Tibial artery (tissue), 4 donors: ENCODE results near the gene FZR1.

Source experiments
- DNase-seq, 2 donors: peaks; one replicate each; pipeline ENCODE4 v3.0.0-alpha.2; 2019
- H3K27ac ChIP-seq, 2 donors: fragments of 200-600 bp; sonication (generic) in 1 of 2; 1 replicate in 1 of 2; 2 replicates in 1 of 2; pipeline ENCODE4 v1.5.1; 2018 to 2019; ENCODE audit warnings: mild to moderate bottlenecking in 1 of 2
- H3K27me3 ChIP-seq, 2 donors: fragments of 200-600 bp; sonication (generic) in 1 of 2; one replicate each; pipeline versions ENCODE4 v1.5.1 to v1.6.0; 2016 to 2019
- H3K36me3 ChIP-seq, 3 donors: fragments of 200-600 bp; sonication (generic) in 2 of 3; one replicate each; pipeline ENCODE4 v1.5.1; 2016 to 2019; ENCODE audit warnings: mild to moderate bottlenecking in 2 of 3
- H3K4me1 ChIP-seq, 4 donors: fragments of 200-600 bp; sonication (generic) in 2 of 4; 1 replicate in 3 of 4; 2 replicates in 1 of 4; pipeline ENCODE4 v1.5.1; 2016 to 2019
- H3K4me3 ChIP-seq, 2 donors: fragments of 200-600 bp; sonication (generic) in 1 of 2; 1 replicate in 1 of 2; 2 replicates in 1 of 2; pipeline ENCODE4 v1.5.1; 2018 to 2019; ENCODE audit warnings: mild to moderate bottlenecking in 2 of 2
- H3K9me3 ChIP-seq, 3 donors: fragments of 200-600 bp; sonication (generic) in 1 of 3; one replicate each; pipeline ENCODE4 v1.5.1; 2016 to 2019
- intact Hi-C: fragments of 100-400 bp; cut with DNase I; formaldehyde crosslinking; loops from one replicate; pipeline ENCODE4 v1.15.0; 2023; ENCODE audit warnings: low total_unique reads
- TF ChIP-seq, protein P1 (sequence below), 2 experiments: fragments of 200-600 bp in 1 of 2; fragments of 450-650 bp in 1 of 2; IDR thresholded peaks; one replicate each; pipeline ENCODE4 v1.5.1; 2017 to 2019; ENCODE audit warnings: antibody characterized with exemption in 2 of 2, mild to moderate bottlenecking in 1 of 2, moderate library complexity in 1 of 2

Gene FZR1

DNA sequence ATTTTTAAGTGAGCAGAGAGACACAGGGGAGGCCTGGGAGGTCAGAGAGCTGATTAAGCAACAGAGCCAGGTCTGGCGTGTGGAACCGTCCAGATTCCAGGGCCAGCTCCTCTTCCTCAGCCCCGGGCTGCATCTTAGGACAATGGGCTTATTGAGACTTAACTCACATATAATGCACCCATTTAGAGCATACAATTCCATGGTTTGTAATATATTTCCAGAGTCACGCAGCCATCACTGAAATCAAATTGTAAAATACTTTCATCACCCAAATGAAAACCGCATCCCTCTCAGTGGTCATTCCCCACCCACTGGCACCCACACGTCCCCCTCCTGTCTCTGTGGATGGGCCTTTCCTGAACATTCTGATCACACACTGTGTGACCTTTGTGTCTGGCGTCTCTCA, 64.5 kb downstream of the FZR1 start:
- H3K27ac ChIP-seq = no peak overlapping the region
- peaks cover 5 to 25% (median 19%) of the 10 kb centered on the region in 4 donors for H3K4me1 ChIP-seq
- H3K4me3 ChIP-seq = no peak overlapping the region
- TF ChIP-seq, protein P1, sequence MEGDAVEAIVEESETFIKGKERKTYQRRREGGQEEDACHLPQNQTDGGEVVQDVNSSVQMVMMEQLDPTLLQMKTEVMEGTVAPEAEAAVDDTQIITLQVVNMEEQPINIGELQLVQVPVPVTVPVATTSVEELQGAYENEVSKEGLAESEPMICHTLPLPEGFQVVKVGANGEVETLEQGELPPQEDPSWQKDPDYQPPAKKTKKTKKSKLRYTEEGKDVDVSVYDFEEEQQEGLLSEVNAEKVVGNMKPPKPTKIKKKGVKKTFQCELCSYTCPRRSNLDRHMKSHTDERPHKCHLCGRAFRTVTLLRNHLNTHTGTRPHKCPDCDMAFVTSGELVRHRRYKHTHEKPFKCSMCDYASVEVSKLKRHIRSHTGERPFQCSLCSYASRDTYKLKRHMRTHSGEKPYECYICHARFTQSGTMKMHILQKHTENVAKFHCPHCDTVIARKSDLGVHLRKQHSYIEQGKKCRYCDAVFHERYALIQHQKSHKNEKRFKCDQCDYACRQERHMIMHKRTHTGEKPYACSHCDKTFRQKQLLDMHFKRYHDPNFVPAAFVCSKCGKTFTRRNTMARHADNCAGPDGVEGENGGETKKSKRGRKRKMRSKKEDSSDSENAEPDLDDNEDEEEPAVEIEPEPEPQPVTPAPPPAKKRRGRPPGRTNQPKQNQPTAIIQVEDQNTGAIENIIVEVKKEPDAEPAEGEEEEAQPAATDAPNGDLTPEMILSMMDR (IDR thresholded peaks at IDR 0.05) = no peak
- no peaks in the 10 kb centered on the region for H3K27me3 ChIP-seq
- peaks cover 0 to 9% (median 0%) of the 10 kb centered on the region in 3 donors for H3K36me3 ChIP-seq
- DNase-seq = no peak
- intact Hi-C loops = no loop called here
- H3K9me3 ChIP-seq = no peaks in the 10 kb centered on the region

DNA sequence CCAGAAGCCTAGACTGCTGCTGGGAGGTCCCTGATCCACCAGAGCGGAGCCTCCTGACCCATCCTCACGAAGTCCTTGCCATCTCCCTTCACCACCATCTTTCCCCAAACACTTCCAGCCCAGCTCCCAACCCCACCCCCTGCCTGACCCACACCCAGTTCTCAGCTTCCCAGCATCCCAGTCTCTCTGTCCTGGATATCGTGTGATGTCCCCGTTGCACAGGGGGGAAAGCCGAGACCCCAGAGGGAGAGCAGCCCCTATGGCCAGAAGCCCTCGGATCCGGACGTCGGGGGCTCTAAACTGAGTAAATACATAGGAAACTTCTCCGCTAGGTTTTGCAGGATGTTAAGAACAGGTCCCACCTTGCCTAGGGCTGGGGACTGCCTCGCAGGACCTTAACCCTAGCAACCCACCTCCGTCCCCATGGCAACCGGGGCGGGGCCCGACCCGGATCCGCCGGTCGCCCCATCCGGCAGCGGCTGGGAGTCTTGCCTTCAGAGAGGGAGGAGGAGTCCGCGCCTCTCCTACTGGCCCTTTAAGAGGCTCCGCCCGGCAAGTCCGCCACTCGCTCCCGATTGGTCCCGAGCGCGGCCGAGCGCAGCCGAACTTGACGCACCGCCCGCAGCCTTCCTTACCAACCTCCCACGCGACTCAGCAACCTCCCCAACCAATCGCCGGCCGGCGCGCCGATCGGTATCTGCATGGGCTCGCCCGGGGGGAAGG, 66.2 kb downstream of the FZR1 start:
- DNase-seq = peak; percentile 100
- Histone ChIP-seq H3K4me1 (peaks cover 5 to 38% (median 29%) of the 10 kb centered on the region in 4 donors), H3K9me3 (no peaks in the 10 kb centered on the region), H3K4me3 (peak overlapping the region; percentile 84 to 90), H3K36me3 (peaks cover 0 to 22% (median 0%) of the 10 kb centered on the region in 3 donors), H3K27ac (peak overlapping the region; percentile 53 to 70), H3K27me3 (no peaks in the 10 kb centered on the region)
- TF ChIP-seq, protein P1 (IDR thresholded peaks at IDR 0.05) = no peak
- intact Hi-C loops = no loop called here

DNA sequence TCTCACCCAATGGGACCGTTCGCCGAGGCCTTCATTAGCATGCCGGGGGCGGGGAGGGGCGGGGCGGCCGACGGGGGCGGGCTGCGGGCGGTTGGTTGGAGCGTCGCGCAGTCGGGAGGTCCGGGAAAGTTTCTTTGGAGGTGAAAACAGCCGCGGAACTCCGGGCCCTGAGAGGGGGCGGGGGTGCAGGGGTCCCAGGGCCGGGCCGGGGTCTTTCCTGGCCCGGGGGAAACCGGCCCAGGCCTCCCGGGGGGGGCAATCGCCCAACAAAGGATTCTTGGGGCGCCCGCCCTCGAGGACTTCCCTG, 66.7 kb downstream of the FZR1 start, which contains the start of gene HMG20B:
TSS of gene HMG20B (plus strand) at position 90 of the 307 bp plus-strand sequence. CDS start 366 bp downstream, outside the sequence.
- peaks cover 0 to 28% (median 0%) of the 10 kb centered on the region in 3 donors for H3K36me3 ChIP-seq
- no peaks in the 10 kb centered on the region for H3K27me3 ChIP-seq
- peak within 1 kb of the TSS; percentile 73 to 81 for H3K27ac ChIP-seq
- TF ChIP-seq, protein P1 (IDR thresholded peaks at IDR 0.05) = no peak
- H3K9me3 ChIP-seq = no peaks in the 10 kb centered on the region
- intact Hi-C loops = no loop called here
- peaks cover 5 to 38% (median 29%) of the 10 kb centered on the region in 4 donors for H3K4me1 ChIP-seq
- peak within 1 kb of the TSS; percentile 84 to 90 for H3K4me3 ChIP-seq
- no peak for DNase-seq

DNA sequence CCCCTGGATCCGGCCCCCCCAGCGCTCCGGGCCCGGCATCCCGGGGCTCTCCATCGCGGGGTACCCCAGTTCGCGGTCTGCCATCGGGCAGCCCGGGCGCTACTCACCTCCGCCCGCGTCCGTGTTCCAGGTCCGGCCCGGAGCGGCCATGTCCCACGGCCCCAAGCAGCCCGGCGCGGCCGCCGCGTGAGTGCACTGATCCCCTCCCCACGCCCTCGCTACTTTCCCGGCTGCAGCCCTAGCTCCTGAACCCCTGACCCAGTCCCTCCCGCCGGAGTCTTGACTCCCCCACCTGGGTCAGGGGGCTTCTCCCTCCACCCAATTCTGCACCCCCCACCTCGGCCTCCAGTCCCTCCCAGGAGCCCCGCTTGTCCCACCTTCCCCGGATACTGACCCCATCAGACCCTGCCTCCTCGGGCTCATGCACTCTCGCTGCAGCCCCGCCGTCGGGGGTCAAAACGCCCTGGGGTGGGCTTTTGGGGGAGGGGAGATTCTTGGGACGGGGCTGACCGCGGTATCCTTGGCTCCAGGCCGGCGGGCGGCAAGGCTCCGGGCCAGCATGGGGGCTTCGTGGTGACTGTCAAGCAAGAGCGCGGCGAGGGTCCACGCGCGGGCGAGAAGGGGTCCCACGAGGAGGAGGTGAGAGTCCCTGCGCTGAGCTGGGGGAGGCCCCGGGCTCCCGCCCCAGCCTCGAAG, 67.2 kb downstream of the FZR1 start:
- Histone ChIP-seq H3K4me1 (peaks cover 5 to 38% (median 29%) of the 10 kb centered on the region in 4 donors), H3K27ac (peak overlapping the region; percentile 73 to 81), H3K36me3 (peaks cover 0 to 33% (median 0%) of the 10 kb centered on the region in 3 donors), H3K9me3 (no peaks in the 10 kb centered on the region), H3K4me3 (peak overlapping the region; percentile 84 to 90), H3K27me3 (no peaks in the 10 kb centered on the region)
- intact Hi-C loops = no loop called here
- TF ChIP-seq, protein P1 (IDR thresholded peaks at IDR 0.05) = no peak
- peak in 1 of 2 donors; percentile 71 for DNase-seq

DNA sequence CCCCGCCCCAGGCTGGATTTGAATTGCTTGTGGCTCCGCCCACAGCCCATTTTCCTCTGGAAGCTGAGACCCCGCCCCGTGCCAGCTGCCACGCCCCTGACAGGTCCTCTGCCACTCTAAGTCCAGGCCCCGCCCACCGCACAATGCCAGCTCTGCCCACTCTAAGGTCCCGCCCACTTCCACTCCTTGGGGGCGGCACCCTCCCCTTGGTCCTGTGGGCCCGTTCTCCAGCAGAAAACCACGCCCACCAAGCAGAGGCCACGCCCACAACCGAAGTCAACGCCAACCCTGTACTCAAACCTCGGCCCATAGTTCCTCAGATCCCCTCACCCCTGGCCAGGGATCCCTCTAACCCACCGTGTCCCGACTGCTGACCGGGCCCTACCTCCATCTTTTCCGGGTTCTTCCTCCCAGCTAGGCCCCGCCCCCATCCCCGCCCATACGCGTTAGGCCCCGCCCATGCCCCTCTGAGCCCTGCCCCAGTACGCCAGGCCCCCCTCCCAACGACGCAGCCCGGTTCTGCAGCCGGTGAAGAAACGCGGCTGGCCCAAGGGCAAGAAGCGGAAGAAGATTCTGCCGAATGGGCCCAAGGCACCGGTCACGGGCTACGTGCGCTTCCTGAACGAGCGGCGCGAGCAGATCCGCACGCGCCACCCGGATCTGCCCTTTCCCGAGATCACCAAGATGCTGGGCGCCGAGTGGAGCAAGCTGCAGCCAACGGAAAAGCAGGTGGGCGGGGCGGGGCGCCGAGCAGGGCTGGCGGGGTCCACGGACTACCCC, 67.9 kb downstream of the FZR1 start:
- H3K36me3 ChIP-seq = peaks cover 0 to 40% (median 0%) of the 10 kb centered on the region in 3 donors
- peak overlapping the region; percentile 73 to 81 for H3K27ac ChIP-seq
- H3K4me1 ChIP-seq = peaks cover 5 to 41% (median 29%) of the 10 kb centered on the region in 4 donors
- TF ChIP-seq, protein P1 (IDR thresholded peaks at IDR 0.05) = no peak
- H3K4me3 ChIP-seq = peak overlapping the region; percentile 84 to 90
- intact Hi-C loops = no loop called here
- no peaks in the 10 kb centered on the region for H3K27me3 ChIP-seq
- peak; percentile 87 to 93 for DNase-seq
- no peaks in the 10 kb centered on the region for H3K9me3 ChIP-seq
